Cardiac fibroblast (primary cell): ENCODE data around the gene TRAPPC11.
"Not testable (repeated sequence)": the region's sequence is repeated elsewhere in the genome, so short reads cannot be mapped to it uniquely, and the experiment has no call there.

ENCODE experiments used
- DNase-seq, 2 donors: peaks; one replicate each; pipeline versions ENCODE4 v3.0.0 to v3.0.0-alpha.2; 2010; ENCODE audit warnings: low read depth in 2 of 2
- H3K4me3 ChIP-seq, 2 donors: replicated peaks in 1 of 2; 1 replicate in 1 of 2; 2 replicates in 1 of 2; pipeline ENCODE4 v1.5.1; 2011; ENCODE audit warnings: low read depth in 2 of 2, low read length in 2 of 2, mild to moderate bottlenecking in 2 of 2, moderate library complexity in 1 of 2
- CTCF ChIP-seq: IDR thresholded peaks from one replicate; pipeline ENCODE4 v1.5.1; 2011; ENCODE audit warnings: low read depth, mild to moderate bottlenecking, low read length, inconsistent platforms

Gene TRAPPC11

GRCh38 chr4:183618681-183619080, 40.4 kb upstream of the TRAPPC11 start:
- TF ChIP-seq CTCF = no peak

DNA sequence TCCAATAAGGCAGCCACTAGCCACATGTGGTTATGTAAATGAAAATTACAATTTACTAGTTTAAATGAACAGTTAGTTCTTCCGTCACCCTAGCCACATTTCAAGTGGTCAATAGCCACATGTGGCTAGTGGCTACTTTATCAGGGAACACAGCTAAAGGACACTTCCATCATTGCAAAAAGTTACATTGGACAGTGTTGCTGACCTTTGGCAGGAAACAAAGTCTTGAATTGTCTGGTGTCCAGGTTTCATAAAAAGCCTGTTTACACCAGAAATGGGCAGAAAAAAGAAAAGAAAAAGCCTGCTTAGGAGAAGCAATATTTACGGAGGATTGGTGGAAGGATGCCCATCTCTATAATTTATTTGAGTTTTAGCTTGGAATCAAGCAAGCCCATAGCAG, 38.7 kb upstream of the TRAPPC11 start:
- no peak for TF ChIP-seq CTCF
- no peak overlapping the region for H3K4me3 ChIP-seq
- DNase-seq = no peak

More at GRCh38 chr4:183618681-183619080, 40.4 kb upstream of the TRAPPC11 start:
- no peak overlapping the region for H3K4me3 ChIP-seq
- DNase-seq = no peak

- H3K4me3 ChIP-seq = no peak overlapping the region
- DNase-seq = no peak
- no peak for TF ChIP-seq CTCF
Observed at GRCh38 chr4:183621875-183622274, 37.2 kb upstream of the TRAPPC11 start.

DNA sequence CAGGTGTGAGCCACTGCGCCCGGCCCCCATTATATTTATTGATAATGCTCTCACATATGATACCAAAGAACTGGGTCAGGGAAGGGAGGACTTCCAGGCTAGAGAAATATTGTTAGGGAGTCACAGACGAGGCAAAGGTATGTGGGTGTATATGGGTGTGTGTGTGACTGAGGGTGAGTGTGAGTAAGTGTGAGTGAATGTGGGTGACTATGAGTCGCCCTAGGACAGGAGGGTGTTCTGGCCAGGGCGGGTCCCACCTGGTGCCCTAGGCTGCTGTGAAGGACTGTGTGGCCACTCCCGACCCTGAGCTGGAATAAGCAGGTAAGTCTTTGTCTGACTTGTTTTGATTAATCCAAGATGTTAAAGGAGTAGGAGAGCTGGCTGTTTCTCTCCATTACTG, 34.5 kb upstream of the TRAPPC11 start:
- H3K4me3 ChIP-seq = no peak overlapping the region
- DNase-seq = no peak
- no peak for TF ChIP-seq CTCF

- TF ChIP-seq CTCF = no peak
- no peak for DNase-seq
- H3K4me3 ChIP-seq = no peak overlapping the region
Observed at GRCh38 chr4:183626168-183626567, 32.9 kb upstream of the TRAPPC11 start.

DNA sequence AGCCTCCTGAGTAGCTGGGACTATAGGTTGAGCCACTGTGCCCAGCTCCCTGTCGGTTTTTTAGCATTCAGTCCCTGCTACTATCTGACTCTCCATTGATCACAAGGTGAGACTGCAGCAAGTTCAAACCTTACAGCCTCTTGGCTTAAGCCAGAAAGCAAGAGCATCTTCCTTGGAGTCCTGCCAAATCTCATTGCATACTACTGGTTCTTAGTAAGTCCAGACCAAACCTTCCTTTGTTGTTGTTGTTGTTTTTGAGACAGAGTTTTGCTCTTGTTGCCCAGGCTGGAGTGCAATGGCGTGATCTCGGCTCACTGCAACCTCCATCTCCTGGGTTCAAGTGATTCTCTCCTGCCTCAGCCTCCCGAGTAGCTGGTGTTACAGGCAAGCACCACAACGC, 31.8 kb upstream of the TRAPPC11 start:
- DNase-seq, H3K4me3 ChIP-seq: not testable (repeated sequence)

DNA sequence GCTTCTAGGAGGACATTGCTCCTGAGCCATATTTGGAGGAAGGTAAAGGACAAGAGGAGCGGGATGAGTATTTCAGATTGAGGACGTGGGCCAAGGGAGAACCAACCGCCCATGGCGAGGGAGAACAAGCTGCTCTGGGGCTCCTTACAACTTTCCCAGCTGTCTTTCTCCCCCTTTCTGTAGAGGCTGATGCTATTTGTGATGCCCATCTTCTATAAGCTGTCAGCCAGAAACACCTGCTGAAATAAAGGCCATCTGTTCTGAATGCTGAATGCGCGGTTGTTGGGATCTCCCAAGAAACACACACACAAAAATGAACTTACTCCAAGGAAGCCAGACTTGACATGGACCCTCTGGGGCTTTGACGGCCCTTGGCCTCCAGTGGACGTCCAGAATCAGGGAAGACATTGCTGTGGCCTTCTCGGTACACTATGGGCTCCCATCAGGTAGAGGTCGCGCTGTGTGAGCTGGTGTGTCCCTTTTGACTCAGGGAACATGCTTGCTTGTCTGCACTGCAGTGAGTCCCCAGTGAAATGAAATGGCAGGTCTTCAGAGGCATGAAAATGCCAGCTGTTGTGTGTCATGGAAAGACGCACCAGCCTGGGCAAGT, 31.0 kb upstream of the TRAPPC11 start:
- TF ChIP-seq CTCF = no peak
- DNase-seq = no peak
- no peak overlapping the region for H3K4me3 ChIP-seq
